GM12878 (cell line): ENCODE results near the gene CYB5R3. TPM values are rescaled to one million over a fixed set of nuclear protein-coding genes. Genes with fewer than 3 reads are reported as not detected.

Source experiments
- BRCA1 ChIP-seq: IDR thresholded peaks from 2 replicates; pipeline ENCODE4 v1.6.1; 2011; ENCODE audit warnings: low read depth, low read length, improper control_type of control experiment
- EGR1 ChIP-seq, 2 experiments: IDR thresholded peaks; 1 replicate in 1 of 2; 2 replicates in 1 of 2; pipeline ENCODE4 v1.6.1; 2011 to 2012; ENCODE audit warnings: low read depth in 2 of 2, low read length in 2 of 2, borderline replicate concordance in 1 of 2, mild to moderate bottlenecking in 1 of 2, moderate library complexity in 1 of 2
- FOXM1 ChIP-seq: IDR thresholded peaks from 2 replicates; pipeline ENCODE4 v1.6.1; 2012; ENCODE audit warnings: low read depth, mild to moderate bottlenecking, inconsistent platforms, low read length, moderate library complexity
- KLF5 ChIP-seq: fragments of 450-650 bp; IDR thresholded peaks from 2 replicates; pipeline ENCODE4 v1.6.1; 2014; ENCODE audit warnings: mild to moderate bottlenecking; ENCODE audit not compliant: partially characterized antibody
- NR2F1 ChIP-seq: fragments of 450-650 bp; conservative IDR thresholded peaks from 2 replicates; pipeline ENCODE4 v1.6.1; 2017; ENCODE audit warnings: mild to moderate bottlenecking
- POLR2A ChIP-seq: IDR thresholded peaks from 2 replicates; pipeline ENCODE4 v1.6.1; 2011; ENCODE audit warnings: low read depth, mild to moderate bottlenecking, low read length
- POU2F2 ChIP-seq: IDR thresholded peaks from 3 replicates; pipeline ENCODE4 v1.6.1; 2011; ENCODE audit warnings: low read depth, mild to moderate bottlenecking, low read length, borderline replicate concordance
- RAD51 ChIP-seq: fragments of 450-650 bp; IDR thresholded peaks from 2 replicates; pipeline ENCODE4 v1.6.1; 2016; ENCODE audit warnings: moderate library complexity, mild to moderate bottlenecking, inconsistent platforms
- RELA ChIP-seq: fragments of 450-650 bp; IDR thresholded peaks from 2 replicates; pipeline ENCODE4 v1.8.0; 2014; ENCODE audit warnings: borderline replicate concordance; ENCODE audit not compliant: partially characterized antibody
- SMC3 ChIP-seq: IDR thresholded peaks from 2 replicates; pipeline ENCODE4 v1.6.1; 2011; ENCODE audit warnings: low read length, improper control_type of control experiment, borderline replicate concordance
- SRF ChIP-seq, 2 experiments: IDR thresholded peaks; 2 replicates each; pipeline ENCODE4 v1.6.1; 2011; ENCODE audit warnings: low read depth in 2 of 2, low read length in 2 of 2, mild to moderate bottlenecking in 1 of 2, moderate library complexity in 1 of 2
- YY1 ChIP-seq: IDR thresholded peaks from 2 replicates; pipeline ENCODE4 v1.6.1; 2011; ENCODE audit warnings: low read depth, mild to moderate bottlenecking, low read length
- ZBED1 ChIP-seq: IDR thresholded peaks from 2 replicates; pipeline ENCODE4 v1.6.1; 2016; ENCODE audit warnings: borderline replicate concordance
- ZSCAN29 ChIP-seq: fragments of 450-650 bp; IDR thresholded peaks from 2 replicates; pipeline ENCODE4 v1.6.1; 2017; ENCODE audit warnings: mild to moderate bottlenecking, moderate library complexity
- polyA plus RNA-seq, 11 experiments: library from polyadenylated mRNA; depleted of rRNA in 4 of 11; unstranded in 6 of 11; stranded (reverse) in 5 of 11; fragments of >200 nt; fragmentation: Nextera tagmentation in 4 of 11; fragmentation: Illumina TruSeq in 1 of 11; extraction: Ambion mirVana in 4 of 11; extraction: Trizol in 1 of 11; gene quantifications; 1 replicate in 1 of 11; 2 replicates in 10 of 11; pipeline versions ENCODE4 v1.2.1 to v1.2.3, GENCODE V29; 2011 to 2016; ENCODE audit warnings: inconsistent platforms in 2 of 11, missing spikeins in 2 of 11, low read depth in 1 of 11
- total RNA-seq, 4 experiments: library from RNA; depleted of rRNA in 3 of 4; stranded (reverse); fragments of >200 nt in 3 of 4; fragmentation: Illumina TruSeq in 1 of 4; extraction: Trizol in 1 of 4; gene quantifications; 2 replicates each; pipeline versions ENCODE4 v1.2.1 to v1.2.3, GENCODE V29; 2013 to 2021

Gene CYB5R3
- total and polyA plus RNA-seq, 10 of the 15 experiments (the other 5 are each of a cell fraction or from before 2014, with no cell fraction given): 2.0 to 119 (median 67.8) TPM

- no peak for TF ChIP-seq ZBED1
- no peak for TF ChIP-seq FOXM1
- no peak for TF ChIP-seq NR2F1
- TF ChIP-seq ZSCAN29: peak; percentile 69; the same call in 1 of the 2 replicates
- no peak for TF ChIP-seq KLF5
- TF ChIP-seq RELA: peak; percentile 23
- TF ChIP-seq POLR2A: peak; percentile 58
- peak; percentile 74; the same call in 1 of the 2 replicates for TF ChIP-seq SMC3
- TF ChIP-seq EGR1 (IDR thresholded peaks at IDR 0.05; ENCODE audit: borderline replicate concordance in 1 of 2, low read depth in 2 of 2, low read length in 2 of 2): no peak
- peak; percentile 52; the same call in 1 of the 3 replicates for TF ChIP-seq POU2F2
- TF ChIP-seq RAD51: no peak
- 0 out of 4 replicates have a peak, but pooled peaks of 1 of the 2 experiments have one; percentile 8 for TF ChIP-seq SRF (IDR thresholded peaks at IDR 0.05; ENCODE audit: low read depth in 2 of 2, low read length in 2 of 2)
- TF ChIP-seq BRCA1: no peak
- peak; percentile 69 for TF ChIP-seq YY1
Observed at GRCh38 chr22:42661985-42662831, 13.0 kb upstream of the CYB5R3 start (continued).
